PC-9 (cell line): Measurements from ENCODE around the gene INPP4A. TPM values are rescaled to one million over a fixed set of nuclear protein-coding genes. Genes with fewer than 3 reads are reported as not detected.

Experiments
- BruUV-seq: library from RNA; stranded (reverse); fragments of 400-500 nt; replicated peaks from 2 replicates; lab custom pipeline; 2021; lab: Mats Ljungman, UMichigan
- CTCF ChIA-PET: fragments of 300-600 bp; sonication (Branson Sonifier 250); formaldehyde crosslinking; loops from one replicate; lab custom pipeline; 2022; ENCODE audit warnings: antibody characterized with exemption; lab: Charles Lee
- POLR2A ChIA-PET: fragments of 300-600 bp; sonication (Branson Sonifier 250); formaldehyde crosslinking; loops from one replicate; lab custom pipeline; 2022; ENCODE audit warnings: antibody characterized with exemption; ENCODE audit not compliant: unreplicated experiment; lab: Charles Lee
- DNase-seq, 2 experiments: peaks; one replicate each; pipeline versions ENCODE4 v3.0.0 to v3.0.0-alpha.2; 2015 to 2022; ENCODE audit warnings: mixed read lengths in 1 of 2
- H2AFZ ChIP-seq: fragments of 200-600 bp; sonication (generic); 2 replicates; pipeline ENCODE4 v1.8.1; 2017; ENCODE audit warnings: antibody characterized with exemption
- H3F3A ChIP-seq: fragments of 200-600 bp; sonication (generic); 2 replicates; pipeline ENCODE4 v1.8.1; 2017; ENCODE audit warnings: antibody characterized with exemption, mild to moderate bottlenecking, low read depth; ENCODE audit not compliant: insufficient read depth
- H3K27ac ChIP-seq: fragments of 200-600 bp; sonication (generic); 2 replicates; pipeline ENCODE4 v1.6.1; 2016; ENCODE audit warnings: mixed run types
- H3K27me3 ChIP-seq: fragments of 200-600 bp; sonication (generic); 2 replicates; pipeline ENCODE4 v1.6.1; 2016; ENCODE audit warnings: low read depth, mixed run types; ENCODE audit not compliant: insufficient read depth
- H3K36me3 ChIP-seq: fragments of 200-600 bp; sonication (generic); 2 replicates; pipeline ENCODE4 v1.6.1; 2016; ENCODE audit warnings: low read depth, mixed run types
- H3K4me1 ChIP-seq: fragments of 200-600 bp; sonication (generic); replicated peaks from 2 replicates; pipeline ENCODE4 v1.6.1; 2016; ENCODE audit warnings: mixed run types; ENCODE audit not compliant: insufficient read depth
- H3K4me2 ChIP-seq: fragments of 200-600 bp; sonication (generic); 2 replicates; pipeline ENCODE4 v1.6.1; 2017; ENCODE audit warnings: mixed run types
- H3K4me3 ChIP-seq: fragments of 200-600 bp; sonication (generic); 2 replicates; pipeline ENCODE4 v1.6.1; 2016; ENCODE audit warnings: mixed run types
- H3K79me2 ChIP-seq: fragments of 200-600 bp; sonication (generic); 2 replicates; pipeline ENCODE4 v1.6.1; 2017; ENCODE audit warnings: low read depth, mixed run types
- H3K9me2 ChIP-seq: fragments of 200-600 bp; sonication (generic); 2 replicates; pipeline ENCODE4 v1.8.1; 2017; ENCODE audit warnings: mild to moderate bottlenecking; ENCODE audit not compliant: insufficient read depth
- H3K9me3 ChIP-seq: fragments of 200-600 bp; sonication (generic); 2 replicates; pipeline ENCODE4 v1.8.1; 2016; ENCODE audit warnings: low read depth; ENCODE audit not compliant: insufficient read depth
- H4K20me1 ChIP-seq: fragments of 200-600 bp; sonication (generic); 2 replicates; pipeline ENCODE4 v1.8.1; 2017; ENCODE audit not compliant: insufficient read depth
- CTCF ChIP-seq: fragments of 200-600 bp; sonication (generic); conservative IDR thresholded peaks from 2 replicates; pipeline ENCODE4 v1.6.1; 2017; ENCODE audit warnings: mixed run types, antibody characterized with exemption, mild to moderate bottlenecking, moderate library complexity
- EZH2 ChIP-seq: fragments of 200-600 bp; sonication (generic); IDR thresholded peaks from 2 replicates; pipeline ENCODE4 v1.8.0; 2017; ENCODE audit warnings: antibody characterized with exemption, low read depth
- intact Hi-C: fragments of 100-400 bp; cut with micrococcal nuclease; formaldehyde crosslinking; loops from one replicate; pipeline ENCODE4 v1.10.0; 2022; ENCODE audit not compliant: unreplicated experiment
- total RNA-seq: library from RNA; stranded (reverse); gene quantifications from 2 replicates; pipeline ENCODE4 v1.2.3, GENCODE V29; 2021

The INPP4A gene
- total RNA-seq, 1 experiment from 2014 or later = 52.9 TPM

GRCh38 chr2:98512699-98513098 lies 68.0 kb downstream of the INPP4A start:
- Histone ChIP-seq H3K79me2 (no peaks in the 10 kb centered on the region), H3K4me3 (no peak overlapping the region), H3K36me3 (no peaks in the 10 kb centered on the region), H3F3A (no peaks in the 10 kb centered on the region), H3K27me3 (no peaks in the 10 kb centered on the region), H2AFZ (no peak overlapping the region), H3K9me3 (no peaks in the 10 kb centered on the region), H3K9me2 (no peaks in the 10 kb centered on the region), H4K20me1 (no peaks in the 10 kb centered on the region), H3K27ac (no peak overlapping the region), H3K4me1 (peaks cover 9% of the 10 kb centered on the region; the same call in 1 of the 2 replicates), H3K4me2 (no peak overlapping the region)
- no peak for DNase-seq
- TF ChIP-seq CTCF = no peak
- no peak for TF ChIP-seq EZH2
- ChIA-PET POLR2A (no interaction called here), CTCF (no interaction called here)
- BruUV-seq = no TSS peak
- intact Hi-C loops = no loop called here

- CTCF ChIA-PET = no interaction called here
- Histone ChIP-seq H4K20me1 (no peaks in the 10 kb centered on the region), H3K9me3 (no peaks in the 10 kb centered on the region), H3K4me1 (peaks cover 9% of the 10 kb centered on the region; the same call in 1 of the 2 replicates), H3K27me3 (no peaks in the 10 kb centered on the region), H3K4me3 (no peak overlapping the region), H3K27ac (no peak overlapping the region), H3K79me2 (no peaks in the 10 kb centered on the region), H3K4me2 (no peak overlapping the region), H3K36me3 (no peaks in the 10 kb centered on the region), H3F3A (no peaks in the 10 kb centered on the region), H2AFZ (no peak overlapping the region), H3K9me2 (no peaks in the 10 kb centered on the region)
- BruUV-seq = no TSS peak
- intact Hi-C loops = no loop called here
- POLR2A ChIA-PET = interaction anchor here (0.5 kb wide), 1 partner anchor 38 kb away, joined by 4 read pairs; no protein-coding TSS in a partner anchor
- no peak for TF ChIP-seq EZH2
- TF ChIP-seq CTCF = no peak
- DNase-seq = no peak
Observed at GRCh38 chr2:98514096-98514639, 69.5 kb downstream of the INPP4A start.

- no peak for TF ChIP-seq CTCF
- TF ChIP-seq EZH2 = no peak
- no peak overlapping the region for H3K27ac ChIP-seq
- POLR2A ChIA-PET = interaction anchor here (0.5 kb wide), 1 partner anchor 39 kb away, joined by 4 read pairs; no protein-coding TSS in a partner anchor
- H3K9me2 ChIP-seq = no peaks in the 10 kb centered on the region
- H3K79me2 ChIP-seq = no peaks in the 10 kb centered on the region
- H3K4me2 ChIP-seq = no peak overlapping the region
- CTCF ChIA-PET = no interaction called here
- no peaks in the 10 kb centered on the region for H4K20me1 ChIP-seq
- no peak overlapping the region for H2AFZ ChIP-seq
- H3K36me3 ChIP-seq = no peaks in the 10 kb centered on the region
- no peak for DNase-seq
- H3K9me3 ChIP-seq = no peaks in the 10 kb centered on the region
- intact Hi-C loops = no loop called here
- no peaks in the 10 kb centered on the region for H3F3A ChIP-seq
- peaks cover 9% of the 10 kb centered on the region; the same call in 1 of the 2 replicates for H3K4me1 ChIP-seq
- no TSS peak for BruUV-seq
- H3K4me3 ChIP-seq = no peak overlapping the region
- H3K27me3 ChIP-seq = no peaks in the 10 kb centered on the region
Observed at GRCh38 chr2:98514879-98515249, 70.2 kb downstream of the INPP4A start.
